Loucy (cell line): ENCODE measurements around the gene DNAJB13.

Experiments
- H2AFZ ChIP-seq: fragments of 200-600 bp; sonication (generic); 2 replicates; pipeline ENCODE4 v1.6.0; 2016; ENCODE audit warnings: antibody characterized with exemption, mild to moderate bottlenecking, low read length, moderate library complexity
- H3F3A ChIP-seq: fragments of 200-600 bp; 2 replicates; pipeline ENCODE4 v1.6.0; 2016; ENCODE audit warnings: antibody characterized with exemption, low read depth, mild to moderate bottlenecking
- H3K27me3 ChIP-seq: fragments of 200-600 bp; sonication (generic); 2 replicates; pipeline ENCODE4 v1.6.1; 2014; ENCODE audit warnings: low read length, mild to moderate bottlenecking; ENCODE audit not compliant: insufficient read depth, poor library complexity, severe bottlenecking
- H3K36me3 ChIP-seq: fragments of 200-600 bp; sonication (generic); 2 replicates; pipeline ENCODE4 v1.6.1; 2016; ENCODE audit warnings: low read length; ENCODE audit not compliant: insufficient read depth
- H3K4me1 ChIP-seq: fragments of 200-600 bp; sonication (generic); 2 replicates; pipeline ENCODE4 v1.5.1; 2014; ENCODE audit warnings: low read length, mild to moderate bottlenecking; ENCODE audit not compliant: insufficient read depth, poor library complexity, severe bottlenecking
- H3K4me2 ChIP-seq: fragments of 200-600 bp; sonication (generic); 2 replicates; pipeline ENCODE4 v1.6.0; 2014; ENCODE audit warnings: antibody characterized with exemption, low read length, low read depth, mild to moderate bottlenecking; ENCODE audit not compliant: poor library complexity, severe bottlenecking
- H3K4me3 ChIP-seq: fragments of 200-600 bp; sonication (generic); 2 replicates; pipeline ENCODE4 v1.5.1; 2014; ENCODE audit warnings: low read length, mild to moderate bottlenecking, mixed read lengths; ENCODE audit not compliant: poor library complexity, severe bottlenecking
- H3K79me2 ChIP-seq: fragments of 200-600 bp; sonication (generic); 2 replicates; pipeline ENCODE4 v1.6.1; 2014; ENCODE audit warnings: low read length; ENCODE audit not compliant: insufficient read depth
- H3K9ac ChIP-seq: fragments of 200-600 bp; sonication (generic); 2 replicates; pipeline ENCODE4 v1.6.0; 2014; ENCODE audit warnings: mild to moderate bottlenecking, low read depth, low read length, moderate library complexity; ENCODE audit not compliant: poor library complexity, severe bottlenecking
- H3K9me2 ChIP-seq: fragments of 200-600 bp; sonication (generic); replicated peaks from 2 replicates; pipeline ENCODE4 v1.6.1; 2016; ENCODE audit warnings: low read depth, low read length, mixed read lengths
- H3K9me3 ChIP-seq: fragments of 200-600 bp; sonication (generic); 2 replicates; pipeline ENCODE4 v1.6.1; 2014; ENCODE audit warnings: mild to moderate bottlenecking, antibody characterized with exemption, low read length, low read depth; ENCODE audit not compliant: insufficient read depth
- H4K20me1 ChIP-seq: fragments of 200-600 bp; sonication (generic); 2 replicates; pipeline ENCODE4 v1.6.0; 2014; ENCODE audit warnings: antibody characterized with exemption, low read length, mild to moderate bottlenecking; ENCODE audit not compliant: insufficient read depth, poor library complexity, severe bottlenecking
- EZH2phosphoT487 ChIP-seq: fragments of 200-600 bp; IDR thresholded peaks from 2 replicates; pipeline ENCODE4 v1.6.1; 2018; ENCODE audit warnings: antibody characterized with exemption, mild to moderate bottlenecking, moderate library complexity, borderline replicate concordance
- TF ChIP-seq, protein P1 (sequence below): fragments of 200-600 bp; sonication (generic); conservative IDR thresholded peaks from 2 replicates; pipeline ENCODE4 v1.5.1; 2014; ENCODE audit warnings: mild to moderate bottlenecking, antibody characterized with exemption, low read length

Gene DNAJB13

GRCh38 chr11:73951797-73952196, 971 bp downstream of the DNAJB13 start:
- Histone ChIP-seq H3K36me3 (no peaks in the 10 kb centered on the region), H3K4me3 (no peak overlapping the region), H3K9ac (no peak overlapping the region), H3K79me2 (no peaks in the 10 kb centered on the region), H3K4me1 (no peaks in the 10 kb centered on the region), H4K20me1 (no peaks in the 10 kb centered on the region), H2AFZ (no peak overlapping the region), H3F3A (no peaks in the 10 kb centered on the region), H3K9me2 (no peaks in the 10 kb centered on the region), H3K27me3 (no peaks in the 10 kb centered on the region), H3K9me3 (no peaks in the 10 kb centered on the region), H3K4me2 (no peak overlapping the region)
- TF ChIP-seq, protein P1, sequence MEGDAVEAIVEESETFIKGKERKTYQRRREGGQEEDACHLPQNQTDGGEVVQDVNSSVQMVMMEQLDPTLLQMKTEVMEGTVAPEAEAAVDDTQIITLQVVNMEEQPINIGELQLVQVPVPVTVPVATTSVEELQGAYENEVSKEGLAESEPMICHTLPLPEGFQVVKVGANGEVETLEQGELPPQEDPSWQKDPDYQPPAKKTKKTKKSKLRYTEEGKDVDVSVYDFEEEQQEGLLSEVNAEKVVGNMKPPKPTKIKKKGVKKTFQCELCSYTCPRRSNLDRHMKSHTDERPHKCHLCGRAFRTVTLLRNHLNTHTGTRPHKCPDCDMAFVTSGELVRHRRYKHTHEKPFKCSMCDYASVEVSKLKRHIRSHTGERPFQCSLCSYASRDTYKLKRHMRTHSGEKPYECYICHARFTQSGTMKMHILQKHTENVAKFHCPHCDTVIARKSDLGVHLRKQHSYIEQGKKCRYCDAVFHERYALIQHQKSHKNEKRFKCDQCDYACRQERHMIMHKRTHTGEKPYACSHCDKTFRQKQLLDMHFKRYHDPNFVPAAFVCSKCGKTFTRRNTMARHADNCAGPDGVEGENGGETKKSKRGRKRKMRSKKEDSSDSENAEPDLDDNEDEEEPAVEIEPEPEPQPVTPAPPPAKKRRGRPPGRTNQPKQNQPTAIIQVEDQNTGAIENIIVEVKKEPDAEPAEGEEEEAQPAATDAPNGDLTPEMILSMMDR, result no peak
- TF ChIP-seq EZH2phosphoT487, result no peak

- H3K4me1 ChIP-seq, result no peaks in the 10 kb centered on the region
- H4K20me1 ChIP-seq, result no peaks in the 10 kb centered on the region
- H3K4me3 ChIP-seq, result no peak overlapping the region
- H3K27me3 ChIP-seq, result no peaks in the 10 kb centered on the region
- no peaks in the 10 kb centered on the region for H3K9me3 ChIP-seq
- no peak overlapping the region for H3K9ac ChIP-seq
- no peaks in the 10 kb centered on the region for H3K36me3 ChIP-seq
- H3K79me2 ChIP-seq, result no peaks in the 10 kb centered on the region
- no peak overlapping the region for H3K4me2 ChIP-seq
- no peaks in the 10 kb centered on the region for H3K9me2 ChIP-seq
- H2AFZ ChIP-seq, result no peak overlapping the region
- H3F3A ChIP-seq, result no peaks in the 10 kb centered on the region
- no peak for TF ChIP-seq EZH2phosphoT487
- TF ChIP-seq, protein P1, result no peak
Observed at GRCh38 chr11:73956876-73957653, 6.2 kb downstream of the DNAJB13 start.

DNA sequence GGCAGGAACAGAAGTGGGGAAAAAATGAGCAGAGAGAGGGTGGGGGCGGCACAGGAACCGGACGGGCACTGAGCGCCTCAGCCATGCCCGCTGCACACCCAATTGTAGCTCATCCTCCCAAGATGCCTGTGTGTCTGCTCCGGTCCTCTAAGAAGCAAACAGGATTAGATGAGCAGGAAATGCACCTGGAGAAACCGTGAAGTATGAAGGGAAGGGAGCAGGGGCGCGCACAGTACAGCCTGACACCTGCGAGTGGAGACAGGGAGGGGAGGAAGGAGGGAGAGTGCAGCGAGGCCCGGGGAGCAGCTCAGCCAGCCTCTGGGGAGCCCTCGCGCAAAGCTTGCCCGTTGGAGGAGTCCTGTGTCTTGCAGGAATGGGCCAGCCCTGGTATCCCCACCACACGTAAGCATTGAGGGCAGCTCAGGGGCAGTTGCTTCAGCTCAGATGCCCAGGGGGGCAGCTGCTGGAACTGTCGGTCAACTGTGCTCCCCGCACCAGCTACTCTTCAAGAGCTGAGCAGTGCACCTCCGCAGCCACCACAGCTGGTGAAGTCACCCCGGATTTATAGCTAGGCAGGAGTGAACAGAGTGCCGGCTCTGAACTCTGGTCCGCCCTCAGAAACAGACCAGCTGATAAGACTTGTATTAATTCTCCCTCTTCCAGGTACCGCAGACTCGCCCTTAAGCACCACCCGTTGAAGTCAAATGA, 7.0 kb downstream of the DNAJB13 start:
- no peaks in the 10 kb centered on the region for H3K9me3 ChIP-seq
- H3F3A ChIP-seq, result no peaks in the 10 kb centered on the region
- H3K9ac ChIP-seq, result no peak overlapping the region
- peak overlapping the region; percentile 45; the same call in 1 of the 2 replicates for H2AFZ ChIP-seq
- TF ChIP-seq, protein P1, result no peak
- no peak for TF ChIP-seq EZH2phosphoT487
- H3K27me3 ChIP-seq, result no peaks in the 10 kb centered on the region
- H3K4me2 ChIP-seq, result no peak overlapping the region
- H3K36me3 ChIP-seq, result no peaks in the 10 kb centered on the region
- H3K4me1 ChIP-seq, result no peaks in the 10 kb centered on the region
- H3K79me2 ChIP-seq, result no peaks in the 10 kb centered on the region
- H4K20me1 ChIP-seq, result no peaks in the 10 kb centered on the region
- H3K4me3 ChIP-seq, result no peak overlapping the region
- H3K9me2 ChIP-seq, result no peaks in the 10 kb centered on the region
